Suppressor macrophage (primary cell): Measurements from ENCODE around the gene PDLIM5.
"Not testable (repeated sequence)": the region's sequence is repeated elsewhere in the genome, so short reads cannot be mapped to it uniquely, and the experiment has no call there.

Source experiments
- DNase-seq, 4 experiments: peaks; one replicate each; pipeline ENCODE4 v3.0.0-alpha.2; 2020 to 2022

The PDLIM5 gene

DNA sequence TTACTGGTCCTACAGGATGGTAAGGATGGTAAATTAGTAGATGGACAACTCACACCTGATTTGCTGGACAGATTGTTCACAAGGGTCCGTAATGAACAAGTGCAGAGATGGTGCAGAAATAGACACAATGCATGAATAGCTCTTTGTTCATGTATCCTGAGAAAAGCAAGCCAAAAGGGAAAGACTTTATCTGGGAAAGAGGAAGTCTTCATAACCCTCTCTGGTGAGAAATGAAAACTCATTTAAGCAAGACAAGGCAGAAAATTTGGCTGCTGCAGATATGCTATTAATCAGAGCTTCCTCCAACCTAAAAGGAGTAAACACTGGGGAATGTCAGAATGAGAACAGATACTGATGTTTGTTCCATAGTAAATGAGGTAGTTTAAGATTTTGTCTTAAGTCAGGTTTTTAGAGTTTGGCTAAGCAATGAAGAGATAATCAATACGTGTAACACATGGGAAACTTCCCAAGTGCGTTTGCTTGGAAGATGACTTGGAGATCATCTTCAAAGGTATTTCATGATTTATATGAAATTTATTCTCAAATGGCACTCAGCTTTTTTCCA is 153.6 kb downstream of the PDLIM5 start:
- DNase-seq = peak; percentile 5 to 47 (median 22)

DNA sequence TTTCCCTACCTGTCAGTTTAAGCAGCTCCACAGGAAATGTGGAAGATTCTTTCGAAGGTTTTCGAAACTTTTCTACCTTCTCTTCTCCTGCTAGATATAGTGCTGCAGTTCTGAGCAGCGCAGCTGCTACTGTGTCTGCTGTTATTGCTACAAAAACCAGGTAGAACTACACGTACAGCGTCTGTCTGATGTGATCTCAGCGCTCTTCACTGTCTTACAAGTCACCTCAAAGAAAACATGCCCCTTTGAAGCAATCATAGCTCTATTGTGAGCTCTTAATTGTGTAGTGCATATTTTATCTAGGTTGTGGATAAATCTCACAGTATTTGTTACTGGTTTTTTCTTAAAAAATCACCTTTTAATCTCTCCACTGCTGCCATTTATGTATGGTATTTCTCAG is 158.4 kb downstream of the PDLIM5 start:
- no peak for DNase-seq

DNA sequence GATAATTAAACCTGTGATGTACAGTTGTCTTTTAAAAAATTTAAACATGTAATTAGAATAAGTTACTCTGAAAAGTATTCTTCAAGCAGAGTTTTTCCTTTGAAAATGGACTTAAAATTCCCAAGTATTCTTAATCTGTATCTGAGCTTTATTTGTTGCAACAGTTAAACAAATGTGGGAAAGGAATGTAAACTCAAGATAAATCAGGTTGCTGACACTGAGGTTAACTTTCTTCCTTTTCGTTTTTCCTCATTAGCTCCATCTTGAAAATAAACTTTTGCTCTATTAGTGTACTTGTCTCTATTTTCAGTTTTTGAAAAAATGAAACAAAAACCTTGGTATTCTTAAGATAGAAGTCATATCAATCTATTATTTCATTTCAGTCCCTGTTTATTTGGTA is 161.5 kb downstream of the PDLIM5 start:
- no peak for DNase-seq

DNA sequence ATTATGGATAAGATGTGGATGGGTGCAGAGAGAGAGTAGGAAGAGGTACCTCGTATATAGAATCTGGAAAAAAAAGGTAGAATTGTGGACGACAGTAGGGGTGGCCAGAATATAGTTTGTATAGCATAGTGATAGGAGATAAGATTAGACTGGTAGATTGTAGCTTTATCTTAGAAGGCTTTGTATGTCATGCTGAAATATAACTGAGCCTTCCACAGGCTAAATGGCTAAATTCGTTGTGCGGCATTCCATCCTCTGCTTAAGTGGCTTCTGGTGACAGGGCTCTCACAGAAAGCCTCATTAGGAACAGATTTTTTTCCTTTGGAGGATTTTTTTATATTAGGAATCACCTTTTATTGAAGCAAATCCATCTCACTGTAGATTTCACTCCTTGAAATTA is 163.7 kb downstream of the PDLIM5 start:
- no peak for DNase-seq

DNA sequence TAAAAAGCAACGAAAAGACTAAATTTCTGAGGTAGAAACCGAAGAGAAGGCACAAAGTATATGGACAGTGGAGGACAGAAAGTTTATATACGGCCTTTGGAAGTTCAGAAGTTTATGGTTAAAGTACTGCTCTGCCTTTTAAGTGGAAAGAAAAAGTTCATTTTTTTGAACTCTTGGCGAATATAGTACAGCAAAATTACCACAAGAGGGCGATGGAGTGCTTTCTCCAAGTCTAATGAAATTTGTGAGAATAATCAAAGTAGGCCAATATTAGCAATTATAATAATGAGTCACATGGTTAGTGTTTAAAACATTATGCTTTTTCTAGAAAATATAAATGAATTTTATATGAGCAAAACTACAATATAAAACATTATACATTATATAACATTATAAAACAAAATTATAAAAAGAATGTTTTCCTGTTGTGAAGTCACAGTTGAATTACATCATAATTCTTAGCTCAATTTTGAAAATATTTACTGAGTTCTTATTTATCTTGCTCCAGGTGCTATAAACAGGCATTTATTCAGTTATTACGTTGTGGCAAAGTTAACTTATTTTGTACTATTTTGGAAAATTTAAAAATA is 169.8 kb downstream of the PDLIM5 start:
- DNase-seq = peak; percentile 43 to 72 (median 53)

DNA sequence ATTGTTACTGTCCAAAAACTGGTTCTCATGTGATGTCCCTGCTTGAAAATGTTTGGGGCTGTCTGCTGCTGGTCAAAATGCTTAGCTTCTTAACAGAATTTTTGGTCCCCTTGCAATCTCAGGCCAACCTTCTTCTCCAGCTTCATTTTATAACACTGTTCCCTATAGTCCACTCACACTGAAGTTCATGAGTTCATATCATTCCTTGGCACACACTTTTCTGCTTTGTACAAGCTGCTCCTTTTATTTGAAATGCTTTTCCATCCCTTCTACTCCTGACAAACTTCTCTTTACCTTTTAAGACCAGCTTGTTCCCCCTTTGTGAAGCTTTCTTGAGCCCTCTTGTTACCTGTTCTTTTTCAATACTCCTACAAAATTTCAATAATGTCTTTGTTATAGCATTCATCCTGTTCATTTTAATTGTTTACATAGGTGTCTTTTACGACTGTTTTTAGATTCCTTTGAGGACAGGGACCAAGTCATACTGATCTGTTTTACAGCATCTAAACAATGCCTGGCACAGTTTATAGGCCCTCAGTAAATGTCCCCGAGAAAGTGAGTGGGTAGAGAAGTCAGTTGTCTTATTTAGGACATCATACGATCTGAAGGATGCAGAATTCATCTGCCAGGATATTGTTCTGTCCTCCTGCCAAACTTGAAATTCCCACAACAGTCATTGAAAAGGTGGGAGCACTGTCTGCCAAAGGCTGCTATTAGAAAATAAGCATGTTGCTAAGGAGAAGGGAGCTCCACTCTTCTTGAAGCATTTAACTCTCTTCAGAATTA is 171.6 kb downstream of the PDLIM5 start:
- DNase-seq = no peak

DNA sequence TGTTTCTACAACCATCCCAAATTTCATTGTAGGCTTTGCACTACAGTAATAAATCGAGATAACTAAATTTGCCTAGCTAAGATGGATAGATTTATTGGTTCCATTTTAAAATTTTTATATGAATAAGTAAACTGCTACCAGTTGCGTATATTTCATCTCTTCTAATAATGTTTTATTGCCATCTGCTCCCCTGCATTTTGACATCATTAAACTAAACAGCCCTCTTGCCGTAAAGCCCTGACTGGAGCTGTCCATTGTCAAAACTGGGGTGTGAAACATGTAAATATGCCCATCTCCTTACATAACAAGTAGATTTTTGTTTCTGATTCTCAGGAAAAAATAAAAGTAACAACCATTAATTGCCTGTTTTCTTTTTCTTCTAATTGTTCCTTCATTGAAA is 175.2 kb downstream of the PDLIM5 start:
- DNase-seq = no peak

DNA sequence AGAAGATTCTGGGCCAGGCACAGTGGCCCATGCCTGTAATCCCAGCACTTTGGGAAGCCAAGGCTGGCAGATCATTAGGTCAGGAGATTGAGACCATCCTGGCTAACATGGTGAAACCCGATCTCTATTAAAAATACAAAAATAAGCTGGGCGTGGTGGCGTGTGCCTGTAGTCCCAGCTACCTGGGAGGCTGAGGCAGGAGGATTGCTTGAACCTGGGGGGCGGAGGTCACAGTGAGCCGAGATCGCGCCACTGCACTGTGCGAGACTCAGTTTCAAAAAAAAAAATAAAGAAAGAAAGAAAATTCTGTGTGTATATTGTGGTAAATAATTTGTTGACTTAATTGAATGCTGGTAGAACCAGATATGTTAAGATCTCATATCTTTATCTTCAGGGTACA is 177.3 kb downstream of the PDLIM5 start:
- not testable (repeated sequence) for DNase-seq

DNA sequence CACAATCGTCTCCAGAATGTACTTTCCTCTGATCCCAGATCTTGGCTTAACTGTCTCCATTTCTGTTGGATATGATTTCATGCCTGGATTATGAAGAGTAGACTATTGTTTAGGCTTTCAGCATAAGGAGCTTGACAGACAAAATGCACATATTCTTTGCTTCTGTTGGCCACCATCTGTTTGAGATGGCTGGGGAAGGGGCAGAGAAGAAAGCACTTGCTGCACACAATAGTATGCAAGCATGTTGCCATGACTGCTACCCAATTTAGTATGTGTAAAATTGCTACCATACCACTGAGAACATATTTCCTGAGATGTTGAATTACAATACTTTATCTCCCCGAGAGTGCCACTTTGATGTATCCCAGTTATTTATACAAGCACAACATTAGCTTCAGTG is 178.1 kb downstream of the PDLIM5 start:
- DNase-seq = no peak

DNA sequence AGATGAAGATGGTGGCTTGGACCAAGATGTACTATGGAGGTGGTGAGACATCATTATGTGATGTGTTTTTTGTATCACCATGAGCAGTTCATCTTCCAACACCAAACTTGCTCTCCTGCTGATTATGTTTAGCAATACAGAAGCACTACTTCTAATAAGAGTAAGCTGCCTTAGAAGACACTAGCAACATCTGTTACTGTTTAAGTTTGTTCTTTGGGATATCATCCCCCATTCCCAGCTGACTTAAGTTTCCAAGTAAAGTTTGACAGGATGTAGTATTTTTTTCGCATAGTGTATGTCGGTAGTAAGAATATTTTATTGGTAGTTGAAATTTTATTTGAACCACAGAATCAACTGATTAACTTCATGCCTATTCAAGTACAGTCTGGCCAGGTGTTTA is 182.5 kb downstream of the PDLIM5 start:
- DNase-seq = no peak

DNA sequence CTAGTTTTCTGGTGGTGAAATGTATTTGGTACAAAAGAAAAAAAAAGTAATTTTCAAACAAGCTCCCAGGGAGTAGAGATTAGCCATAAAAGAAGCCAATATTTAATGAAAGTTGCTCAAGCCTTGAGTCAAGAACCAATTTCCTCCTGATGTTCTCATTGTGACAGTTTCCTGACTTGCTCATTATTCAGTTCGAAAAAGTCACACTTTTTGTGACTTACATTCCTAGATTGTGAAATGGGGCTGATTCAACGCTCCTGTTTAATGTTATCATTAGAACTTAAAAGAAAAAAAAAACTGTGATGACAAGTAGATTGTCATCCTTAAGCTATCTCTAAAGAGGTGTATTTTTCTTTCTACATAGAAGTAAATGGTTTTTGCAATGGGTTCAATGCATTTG is 183.4 kb downstream of the PDLIM5 start:
- DNase-seq = peak; percentile 10 to 72 (median 42)

DNA sequence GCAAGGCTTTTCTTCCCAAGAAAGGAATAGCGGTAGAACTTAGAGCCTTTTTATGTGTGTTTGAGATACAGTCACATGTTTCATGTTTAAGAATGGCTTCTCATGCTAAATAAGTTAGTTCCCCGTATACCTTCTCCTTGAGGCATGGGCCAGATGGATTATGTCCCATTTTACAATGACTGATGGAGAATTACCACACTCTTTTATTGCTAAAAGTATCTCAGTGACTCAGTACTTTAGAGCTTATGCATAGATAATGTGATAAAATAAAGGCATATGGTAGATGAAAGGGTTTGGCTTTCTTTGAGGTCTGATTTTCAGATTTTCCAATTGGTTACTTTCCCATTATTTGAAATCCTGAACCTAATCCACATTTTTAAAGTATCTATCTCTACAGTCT is 184.3 kb downstream of the PDLIM5 start:
- no peak for DNase-seq

DNA sequence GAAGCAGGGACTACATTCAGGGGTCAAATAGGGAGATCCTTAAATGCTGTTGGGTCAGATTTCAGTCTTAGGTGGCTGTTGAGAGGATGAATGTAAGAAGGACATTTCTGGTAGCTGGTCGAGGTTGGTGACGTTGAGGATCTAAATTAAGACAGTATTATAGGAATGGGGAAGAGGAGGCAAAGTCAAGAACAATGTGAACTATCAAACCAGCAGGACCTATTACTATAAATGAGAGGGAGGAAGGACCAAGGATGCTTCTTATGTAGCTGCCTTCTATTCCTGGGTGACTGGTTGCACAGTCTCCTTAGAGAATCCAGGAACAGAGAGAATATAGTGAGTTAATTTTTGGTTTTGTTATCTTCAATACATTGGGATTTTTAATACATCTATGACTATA is 187.6 kb downstream of the PDLIM5 start:
- no peak for DNase-seq

DNA sequence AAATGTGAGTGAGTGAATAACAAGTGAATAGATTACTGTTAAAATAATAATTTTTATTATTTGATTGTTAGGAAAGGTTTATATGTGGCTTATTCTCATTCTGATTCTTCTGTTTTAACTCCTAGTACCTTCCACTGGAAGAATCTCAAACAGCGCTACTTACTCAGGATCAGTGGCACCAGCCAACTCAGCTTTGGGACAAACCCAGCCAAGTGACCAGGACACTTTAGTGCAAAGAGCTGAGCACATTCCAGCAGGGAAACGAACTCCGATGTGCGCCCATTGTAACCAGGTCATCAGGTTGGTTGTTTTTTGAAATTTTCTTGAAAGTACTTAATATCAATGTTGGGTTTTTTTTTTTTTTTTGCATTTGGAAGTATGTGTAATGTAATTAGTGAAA is 188.4 kb downstream of the PDLIM5 start:
- DNase-seq = no peak

DNA sequence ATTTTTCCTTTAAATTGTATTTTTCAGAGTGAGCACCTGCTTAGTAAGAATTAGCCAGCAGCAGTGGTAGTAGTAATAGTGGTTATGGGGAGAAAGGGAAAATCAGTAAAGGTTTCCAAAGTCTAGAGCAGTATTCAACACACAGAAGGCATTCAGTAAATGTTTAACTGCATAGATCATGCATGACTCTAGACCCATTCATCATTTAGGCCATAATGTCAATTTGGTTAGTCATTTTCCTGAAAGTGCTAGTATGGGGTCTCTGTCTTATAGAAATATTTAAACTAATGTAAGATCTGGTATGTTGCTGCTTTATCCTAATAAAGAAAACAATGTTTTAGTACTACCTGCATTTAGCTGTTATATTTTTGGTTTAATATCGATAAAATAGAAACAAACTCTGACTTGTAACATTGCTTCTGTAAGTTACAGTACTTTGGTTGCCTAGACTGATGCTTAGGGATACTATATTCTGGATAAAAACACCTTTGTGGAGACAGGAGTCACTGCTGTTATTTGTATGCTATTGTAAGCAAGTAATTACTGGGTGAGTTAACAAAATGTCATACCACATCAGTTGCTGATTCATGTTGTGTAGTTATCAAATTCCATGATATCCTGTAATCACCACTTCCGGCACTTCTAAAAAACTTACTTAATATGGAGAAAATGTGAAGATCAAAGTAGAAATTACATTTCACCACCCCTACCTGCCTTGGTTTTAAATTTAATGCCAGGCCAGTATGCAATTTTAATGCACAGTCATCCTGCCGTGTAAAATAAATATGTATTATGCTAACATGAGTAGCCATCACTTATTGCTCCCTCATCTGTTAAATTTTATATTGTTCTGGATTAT is 190.2 kb downstream of the PDLIM5 start:
- no peak for DNase-seq

DNA sequence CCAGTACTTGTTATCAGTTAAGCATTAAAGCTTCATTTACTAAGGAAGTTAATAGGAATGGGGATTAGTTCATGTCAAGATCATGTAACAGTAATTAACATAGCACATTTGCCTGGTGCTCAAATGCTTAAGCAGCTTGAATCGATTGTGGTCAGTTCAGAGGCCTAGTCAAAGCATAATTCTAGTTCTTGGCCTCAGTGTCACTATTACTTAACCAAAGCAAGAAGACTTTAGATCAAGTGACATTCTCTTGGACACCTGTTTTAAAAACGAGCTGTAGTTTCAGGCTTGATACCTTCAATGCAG is 190.8 kb downstream of the PDLIM5 start:
- DNase-seq = no peak

DNA sequence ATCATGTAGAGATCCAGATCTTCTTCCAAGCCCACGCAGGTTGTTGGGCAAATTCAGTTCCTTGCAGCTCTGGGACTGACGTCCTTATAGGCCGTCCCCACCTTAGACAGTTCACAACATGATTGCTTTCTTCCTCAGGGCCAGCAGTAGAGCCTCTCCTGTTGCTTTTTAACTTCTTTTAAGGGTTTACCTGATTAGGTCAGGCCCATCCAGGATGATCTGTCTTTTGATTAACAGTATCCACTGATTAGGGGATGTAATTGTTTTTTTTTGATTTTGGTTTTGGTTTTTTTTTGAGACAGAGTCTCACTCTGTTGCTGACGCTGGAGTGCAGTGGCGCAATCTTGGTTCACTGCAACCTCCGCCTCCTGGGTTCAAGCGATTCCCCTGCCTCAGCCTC is 197.0 kb downstream of the PDLIM5 start:
- no peak for DNase-seq

DNA sequence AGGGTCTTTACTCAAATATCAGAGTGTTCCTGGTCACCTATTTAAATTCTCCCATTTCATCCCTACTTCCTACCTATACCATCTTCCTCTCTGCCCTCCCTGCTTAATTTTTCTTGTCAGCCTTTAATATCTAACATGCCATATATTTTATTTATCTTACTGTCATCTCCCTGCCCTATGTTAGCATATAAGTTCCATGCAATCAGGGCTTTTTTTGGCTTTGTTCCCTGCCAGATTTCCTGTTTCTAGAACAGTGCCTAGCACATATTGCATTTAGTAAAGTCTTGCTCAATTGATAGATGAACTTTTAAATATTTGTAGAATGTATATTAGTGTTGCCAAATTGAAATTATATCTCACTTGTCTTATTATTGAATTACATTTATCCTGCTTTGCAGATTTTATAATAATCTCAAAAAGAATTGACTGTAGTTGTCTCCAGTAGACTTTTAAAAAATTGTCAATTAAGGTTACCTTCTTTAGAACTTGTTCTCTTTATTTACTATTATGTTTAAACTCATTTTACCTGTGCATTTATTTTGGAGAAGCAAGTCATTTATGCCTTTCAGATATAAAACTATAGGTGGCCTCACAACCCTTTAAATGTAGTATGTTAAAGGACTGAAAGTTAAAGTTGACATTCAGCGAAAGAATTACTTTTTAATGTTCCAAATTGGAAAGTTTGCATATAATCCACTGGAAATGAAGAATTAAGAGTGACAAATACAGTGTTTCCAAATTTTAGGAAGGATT is 197.8 kb downstream of the PDLIM5 start:
- no peak for DNase-seq

DNA sequence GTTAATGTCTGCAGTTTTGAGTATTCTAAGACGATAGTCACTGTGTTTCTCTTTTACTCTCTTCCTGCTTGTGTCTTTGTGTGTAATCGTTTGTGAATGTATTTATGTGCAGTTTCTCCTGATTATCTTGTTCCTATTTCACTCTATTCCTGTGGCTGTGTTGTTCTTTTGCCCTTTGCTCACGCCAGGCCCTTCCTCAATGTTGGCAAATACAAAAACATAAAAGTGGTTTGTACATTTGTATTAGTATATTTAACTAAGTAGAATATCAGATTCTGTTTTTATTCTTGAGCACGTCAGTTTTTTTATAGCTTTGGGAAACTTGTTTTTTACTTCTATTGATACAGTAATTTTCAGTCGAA is 198.4 kb downstream of the PDLIM5 start:
- DNase-seq = no peak

DNA sequence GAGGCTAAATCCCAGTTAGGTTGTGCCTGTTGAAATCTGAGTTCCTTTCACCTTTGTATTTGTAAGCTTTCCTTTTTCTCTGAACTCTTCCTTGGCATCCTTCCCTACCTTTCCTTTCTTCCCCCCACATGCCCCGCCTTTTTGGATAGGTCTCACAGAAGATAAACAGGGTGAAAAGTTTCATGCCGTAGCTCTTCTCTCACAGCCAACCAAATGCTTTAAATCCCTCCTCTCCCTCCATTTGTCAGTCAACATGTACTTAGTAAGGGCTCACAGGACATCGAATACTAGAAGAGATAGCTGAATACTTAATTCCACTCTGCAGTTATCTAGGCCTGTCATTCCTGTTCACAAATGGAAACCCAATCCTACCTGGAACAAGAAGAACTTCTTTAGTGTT is 198.9 kb downstream of the PDLIM5 start:
- no peak for DNase-seq

DNA sequence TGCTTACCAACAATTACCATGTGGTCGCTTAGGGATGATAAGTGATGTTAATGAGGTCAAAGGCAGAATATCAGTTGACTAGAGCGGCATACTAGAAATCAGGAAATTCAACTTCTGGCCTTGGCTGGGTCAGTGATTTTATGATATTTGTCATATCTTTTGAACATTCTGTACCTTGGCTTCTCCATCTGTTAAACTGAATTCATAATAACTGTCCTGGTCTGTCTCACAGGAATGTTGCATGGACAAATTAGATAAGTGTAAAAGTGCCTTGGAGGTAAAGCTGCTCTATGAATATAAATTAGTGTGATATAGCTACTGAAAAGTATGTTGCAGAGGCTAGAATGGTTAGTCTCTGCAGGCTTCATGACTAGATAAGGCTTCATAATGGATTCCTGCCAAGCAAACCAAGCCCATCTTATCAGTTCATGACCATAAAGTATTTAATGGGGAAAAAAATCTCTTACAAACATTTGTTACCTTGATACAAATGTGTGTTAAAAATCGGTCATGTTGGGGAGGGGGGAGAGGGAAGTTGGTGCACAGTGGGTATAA is 201.4 kb downstream of the PDLIM5 start:
- no peak for DNase-seq

DNA sequence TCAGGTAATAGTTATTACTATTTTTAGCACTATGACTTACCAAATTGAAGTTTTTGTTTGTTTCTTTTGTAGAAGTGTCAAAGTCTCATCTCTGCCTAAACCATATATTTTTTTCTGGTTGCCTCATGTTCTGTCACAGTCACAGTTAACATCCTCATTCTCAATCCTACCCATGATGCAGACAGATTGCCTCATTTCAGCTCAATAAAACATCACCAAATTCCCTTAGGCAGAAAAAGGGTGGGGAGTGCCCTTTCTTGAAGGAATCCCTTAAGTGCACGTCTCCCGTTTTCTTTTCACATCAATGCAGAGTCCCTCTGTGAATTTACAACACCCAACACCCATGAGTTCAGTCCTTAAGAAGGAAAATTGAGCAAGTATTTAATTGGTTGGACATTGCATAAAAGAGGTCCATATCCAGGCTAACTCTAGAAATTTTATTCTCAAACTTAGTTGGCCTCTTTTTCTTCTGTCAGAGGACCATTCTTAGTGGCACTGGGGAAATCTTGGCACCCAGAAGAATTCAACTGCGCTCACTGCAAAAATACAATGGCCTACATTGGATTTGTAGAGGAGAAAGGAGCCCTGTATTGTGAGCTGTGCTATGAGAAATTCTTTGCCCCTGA is 202.4 kb downstream of the PDLIM5 start:
- DNase-seq = no peak
